GM21360 (cell line): Measurements from ENCODE around the gene ABCA10.
"Not testable (repeated sequence)": the region's sequence is repeated elsewhere in the genome, so short reads cannot be mapped to it uniquely, and the experiment has no call there.

Source experiments
- ATAC-seq: cut with Tn5 transposase; IDR thresholded peaks from one replicate; pipeline ENCODE4 v1.9.1; 2021; ENCODE audit warnings: mild to moderate bottlenecking, moderate library complexity; ENCODE audit not compliant: unreplicated experiment

ABCA10 gene

DNA sequence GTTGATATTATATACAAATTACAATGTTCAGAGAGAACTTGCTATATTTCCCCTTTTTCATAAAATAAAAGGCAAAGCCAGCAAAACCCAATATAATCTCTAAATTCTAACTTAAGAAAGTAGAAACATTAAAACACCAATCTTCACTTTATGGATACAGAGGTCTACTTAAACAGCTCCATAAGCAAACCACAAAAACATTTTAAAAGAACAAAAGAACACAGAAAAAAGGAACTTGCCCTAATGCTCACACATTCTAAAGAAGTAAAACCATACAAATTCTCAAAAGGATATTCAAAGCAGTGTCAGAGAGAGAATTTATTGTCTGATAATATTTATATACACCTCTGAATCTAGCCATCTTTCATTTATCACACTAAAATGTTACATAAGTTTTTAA lies 606 bp downstream of the ABCA10 start:
- no peak for ATAC-seq

DNA sequence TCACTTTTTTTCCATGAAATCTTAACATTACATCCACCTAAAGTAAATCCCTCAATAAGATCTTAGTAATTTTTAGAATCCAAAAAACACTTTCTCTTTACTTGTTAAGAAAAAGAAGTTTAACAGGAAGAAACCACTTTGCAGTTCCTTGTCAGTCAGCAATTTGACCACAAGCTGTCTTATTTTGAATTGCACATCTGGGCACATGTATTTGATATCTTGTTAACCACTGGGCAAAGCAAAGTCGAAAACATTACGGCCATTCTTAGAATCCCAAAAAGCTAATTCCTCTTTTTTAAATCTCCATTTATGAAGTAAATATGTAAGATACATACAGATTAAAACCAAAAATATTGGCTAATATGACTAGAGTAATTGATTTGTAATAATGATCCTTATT lies 1.1 kb downstream of the ABCA10 start:
- ATAC-seq, result no peak

DNA sequence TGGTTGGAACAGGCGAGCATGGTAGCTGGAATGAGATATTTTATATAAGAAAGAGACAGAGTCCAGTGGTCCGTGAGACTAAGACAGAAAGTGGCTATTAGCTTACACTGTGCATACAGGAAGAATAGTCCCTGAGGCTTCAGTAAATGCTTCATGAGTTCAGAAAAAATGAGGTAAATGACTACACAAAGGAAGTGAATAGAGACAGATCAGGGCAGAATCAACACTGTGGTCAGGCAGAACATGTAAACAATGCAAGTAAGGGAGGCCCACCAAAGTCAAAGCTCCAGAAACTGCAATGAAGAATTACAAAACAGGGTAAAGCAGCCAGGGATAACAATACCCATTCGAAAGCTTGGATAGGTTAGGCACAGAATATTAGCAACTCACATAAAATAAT lies 4.8 kb downstream of the ABCA10 start:
- ATAC-seq, result peak; percentile 92

DNA sequence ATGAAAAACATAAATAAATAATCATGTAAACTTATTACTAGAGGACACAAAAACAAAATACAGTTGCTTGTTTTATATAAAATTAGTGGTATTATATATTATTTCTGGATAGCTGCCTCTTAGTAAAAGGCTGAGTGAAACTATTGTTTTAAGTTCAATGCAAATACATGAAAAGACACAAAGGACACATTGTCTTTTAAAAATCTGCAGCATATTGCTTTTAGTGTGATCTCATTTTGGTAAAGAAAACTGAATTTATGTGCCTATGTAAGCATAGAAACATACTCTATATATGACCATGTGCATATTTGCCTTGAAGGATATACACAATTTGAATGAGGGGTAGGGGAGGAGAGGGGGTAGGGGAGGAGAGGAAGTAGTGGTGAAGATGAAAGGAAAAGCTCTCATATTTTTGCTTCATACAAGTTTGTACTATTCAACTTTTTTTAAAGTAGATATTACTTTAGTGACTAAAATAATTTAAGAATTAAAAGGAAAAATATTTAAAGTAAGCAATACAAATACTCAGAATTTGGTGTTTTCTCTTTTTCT lies 5.8 kb downstream of the ABCA10 start:
- ATAC-seq, result no peak

DNA sequence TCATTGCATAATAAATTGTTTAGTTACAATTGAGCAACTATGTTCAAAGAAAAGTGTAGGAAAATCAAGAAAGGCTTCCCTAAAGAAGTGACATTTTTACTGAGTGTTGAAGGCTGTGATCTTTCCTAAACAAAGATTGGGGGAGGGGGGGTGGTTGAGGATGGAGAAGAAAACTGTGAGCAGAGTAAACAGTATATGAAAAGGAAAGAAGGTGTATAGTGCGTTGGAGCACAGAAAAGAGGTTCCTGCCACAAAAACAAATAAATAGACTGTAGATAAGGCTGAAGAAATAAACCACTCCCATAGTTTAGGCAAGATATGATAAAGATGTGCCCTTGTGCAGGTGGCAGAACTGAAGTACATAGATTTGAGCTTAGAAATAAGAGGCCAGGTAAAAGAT lies 8.5 kb downstream of the ABCA10 start:
- ATAC-seq, result no peak

DNA sequence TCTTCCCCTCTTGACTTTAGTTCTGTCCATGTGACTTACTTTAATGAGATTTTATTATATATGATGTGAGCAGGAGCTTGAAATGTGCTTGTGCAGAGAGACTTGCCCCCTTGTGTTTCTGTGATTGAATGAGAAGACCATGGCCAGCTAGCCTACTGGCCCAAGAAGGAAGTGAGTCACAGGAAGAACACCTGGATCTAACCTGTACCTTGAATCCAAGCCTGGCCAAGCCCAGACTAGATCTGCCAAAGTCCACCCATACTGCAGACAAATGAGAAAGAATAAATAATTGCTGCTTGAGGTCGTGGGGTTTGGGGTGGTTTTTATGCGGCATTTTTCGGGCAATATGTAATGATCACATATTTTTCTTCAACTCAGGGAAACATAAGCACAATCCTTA lies 9.6 kb downstream of the ABCA10 start:
- no peak for ATAC-seq

DNA sequence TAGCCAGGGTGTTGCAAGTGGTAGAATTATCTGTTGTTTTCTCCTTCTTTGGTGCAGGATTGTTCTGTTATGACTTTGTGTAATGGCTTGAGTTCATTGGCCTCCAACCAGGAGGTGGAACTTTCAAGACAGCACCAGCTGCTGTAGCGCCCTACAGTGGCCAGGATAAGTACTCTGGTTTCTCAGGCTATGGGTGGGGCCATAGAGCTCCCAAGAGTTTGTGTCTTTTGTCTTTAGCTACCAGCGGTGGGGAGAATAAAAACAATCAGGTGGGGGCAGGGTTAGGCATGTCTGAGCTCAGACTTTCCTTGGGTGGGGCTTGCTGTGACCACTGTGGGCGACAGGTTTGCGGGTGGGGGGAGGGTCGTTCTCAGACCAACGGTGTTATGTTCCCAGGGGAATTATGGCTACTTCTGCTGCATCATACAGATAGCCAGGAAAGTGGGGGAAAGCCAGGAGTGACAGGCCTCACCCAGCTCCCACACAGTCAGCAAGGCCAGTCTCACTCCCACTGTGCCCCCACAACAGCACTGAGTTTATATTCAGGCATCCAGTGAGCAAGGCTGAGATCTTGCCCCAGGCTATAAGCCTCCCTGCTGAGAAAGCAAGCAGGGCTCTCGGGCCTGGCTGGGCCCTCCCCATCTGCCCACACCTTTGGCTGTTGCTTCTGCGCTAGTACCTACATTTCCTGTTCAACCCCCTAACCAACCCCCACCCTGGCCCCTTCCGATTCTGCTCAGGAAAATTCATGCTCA lies 15.4 kb downstream of the ABCA10 start:
- ATAC-seq, result no peak

DNA sequence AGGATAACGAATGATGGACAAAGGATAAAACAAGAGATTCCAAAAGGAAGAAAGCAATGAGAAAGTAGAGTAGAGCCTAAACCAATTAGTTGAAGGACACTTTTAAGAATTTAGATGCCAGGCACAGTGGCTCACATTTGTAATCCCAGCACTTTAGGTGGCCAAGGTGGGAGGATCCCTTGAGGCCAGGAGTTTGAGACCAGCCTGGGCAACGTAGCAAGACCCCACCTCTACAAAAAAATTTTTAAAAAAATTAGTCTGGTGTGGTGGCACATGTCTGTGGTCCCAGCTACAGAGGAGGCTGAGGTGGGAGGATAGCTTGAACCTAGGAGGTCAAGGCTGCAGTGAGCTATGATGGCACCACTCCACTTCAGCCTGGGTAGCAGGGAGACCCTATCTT lies 20.0 kb downstream of the ABCA10 start:
- no peak for ATAC-seq

DNA sequence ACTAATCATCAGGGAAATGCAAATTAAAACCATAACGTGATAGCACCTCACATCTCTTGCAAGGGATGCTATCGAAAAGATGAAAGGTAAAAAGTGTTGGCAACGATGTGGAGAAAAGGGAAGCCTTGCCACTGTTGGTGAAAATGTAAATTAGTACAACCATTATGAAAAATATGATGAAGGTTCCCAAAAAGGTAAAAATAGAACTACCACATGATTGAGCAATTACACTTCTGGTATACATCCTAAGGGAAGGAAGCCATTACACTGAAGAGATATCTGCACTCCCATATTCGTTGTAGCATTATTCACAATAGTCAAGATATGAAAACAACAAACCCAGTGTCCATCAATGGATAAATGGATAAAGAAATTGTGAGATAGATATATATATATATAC lies 21.5 kb downstream of the ABCA10 start:
- ATAC-seq, result no peak

DNA sequence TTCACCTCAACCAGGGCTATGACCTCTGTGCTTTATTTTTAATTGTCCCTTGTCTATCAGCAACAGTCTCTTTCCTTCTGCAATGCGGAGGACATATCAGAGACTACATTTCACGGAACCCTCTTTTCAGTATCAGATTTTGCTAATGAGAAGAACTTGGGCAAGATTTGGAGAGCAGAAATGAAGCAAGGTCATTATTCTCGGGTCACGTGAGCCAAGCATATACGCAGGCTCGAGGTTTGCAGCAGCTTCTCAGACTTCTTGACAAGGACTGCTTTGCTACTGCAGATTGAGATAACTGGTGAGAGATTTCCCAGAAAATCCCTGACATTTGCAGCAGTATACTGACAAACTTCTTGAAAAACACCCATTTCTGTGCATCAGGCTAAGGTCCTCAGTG lies 30.4 kb downstream of the ABCA10 start:
- no peak for ATAC-seq

DNA sequence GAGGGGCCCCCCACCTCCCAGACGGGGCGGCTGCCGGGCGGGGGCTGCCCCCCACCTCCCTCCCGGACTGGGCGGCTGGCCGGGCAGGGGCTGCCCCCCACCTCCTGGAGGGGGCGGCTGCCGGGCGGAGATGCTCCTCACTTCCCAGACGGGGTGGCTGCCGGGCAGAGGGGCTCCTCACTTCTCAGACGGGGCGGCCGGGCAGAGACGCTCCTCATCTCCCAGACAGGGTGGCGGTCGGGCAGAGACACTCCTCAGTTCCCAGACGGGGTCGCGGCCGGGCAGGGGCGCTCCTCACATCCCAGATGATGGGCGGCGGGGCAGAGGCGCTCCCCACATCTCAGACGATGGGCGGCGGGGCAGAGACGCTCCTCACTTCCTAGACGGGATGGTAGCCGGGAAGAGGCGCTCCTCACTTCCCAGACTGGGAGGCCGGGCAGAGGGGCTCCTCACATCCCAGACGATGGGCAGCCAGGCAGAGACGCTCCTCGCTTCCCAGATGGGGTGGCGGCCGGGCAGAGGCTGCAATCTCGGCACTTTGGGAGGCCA lies 32.4 kb downstream of the ABCA10 start:
- ATAC-seq, result not testable (repeated sequence)

DNA sequence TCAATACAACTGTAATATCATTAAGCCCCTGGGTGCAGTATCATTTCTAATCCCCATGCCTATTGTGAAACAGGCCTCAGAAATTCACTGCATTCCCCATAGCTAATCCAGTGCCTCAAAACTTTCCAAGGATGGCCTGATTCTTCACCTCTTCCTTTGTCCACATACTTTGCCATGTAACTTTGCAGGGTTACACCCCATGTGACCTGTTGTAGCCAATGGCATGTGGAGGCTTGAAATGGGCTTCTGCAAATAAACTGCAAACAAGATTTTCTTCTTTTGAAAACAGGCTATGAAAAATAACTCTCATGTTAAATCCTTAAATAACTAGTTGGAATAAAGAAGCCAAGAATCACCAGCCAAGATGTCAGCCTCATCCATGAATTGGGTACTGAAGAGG lies 35.9 kb downstream of the ABCA10 start:
- ATAC-seq, result no peak

DNA sequence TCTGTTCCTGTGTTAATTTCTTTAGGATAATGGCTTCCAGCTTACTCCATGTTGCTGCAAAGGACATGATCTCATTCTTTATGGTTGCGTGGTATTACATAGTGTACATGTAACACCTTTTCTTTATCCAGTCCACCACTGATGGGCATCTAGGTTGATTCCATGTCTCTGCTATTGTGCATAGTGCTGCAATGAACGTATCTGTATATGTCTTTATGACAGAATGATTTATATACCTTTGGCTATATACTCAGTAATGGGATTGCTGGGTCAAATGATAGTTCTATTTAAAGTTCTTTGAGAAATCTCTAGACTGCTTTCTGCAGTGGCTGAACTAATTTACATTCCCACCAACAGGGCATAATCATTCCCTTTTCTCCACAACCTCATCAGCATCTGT lies 39.8 kb downstream of the ABCA10 start:
- no peak for ATAC-seq

DNA sequence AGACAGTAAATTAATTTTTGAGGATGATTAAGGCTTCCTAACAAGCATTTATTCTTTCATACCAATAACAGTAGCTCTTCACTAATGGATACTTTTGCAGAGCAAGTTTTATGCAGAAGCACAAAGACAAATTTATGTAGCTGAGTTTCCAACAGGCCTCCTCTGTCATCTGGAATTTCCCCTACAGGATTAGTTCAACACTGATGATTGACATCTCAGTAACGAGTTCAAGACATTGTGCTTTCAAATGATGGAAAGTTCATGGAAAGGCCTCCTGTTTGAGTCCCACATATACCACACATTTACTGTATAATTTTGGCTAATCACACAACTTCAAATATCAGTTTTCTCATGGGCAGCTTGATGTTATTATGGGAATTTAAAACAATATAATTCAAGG lies 40.6 kb downstream of the ABCA10 start:
- no peak for ATAC-seq

DNA sequence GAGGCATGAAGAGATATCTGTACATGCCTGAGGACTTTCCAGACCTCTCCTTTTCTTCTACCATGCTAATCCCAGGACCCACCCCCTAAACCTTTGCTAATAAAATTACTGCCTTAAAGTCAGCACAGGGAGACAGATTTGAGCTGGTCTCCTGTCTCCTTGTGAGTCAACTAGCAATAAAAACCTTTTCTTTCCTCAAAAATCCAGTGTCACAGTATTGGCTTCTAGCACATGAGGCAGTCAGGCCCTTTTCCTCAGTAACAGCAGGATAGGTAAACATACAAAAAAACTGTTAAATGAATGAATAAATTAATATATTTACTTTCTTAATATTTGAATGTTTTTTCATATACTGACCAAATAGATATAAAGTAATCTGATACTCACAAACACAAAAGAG lies 41.3 kb downstream of the ABCA10 start:
- ATAC-seq, result no peak

DNA sequence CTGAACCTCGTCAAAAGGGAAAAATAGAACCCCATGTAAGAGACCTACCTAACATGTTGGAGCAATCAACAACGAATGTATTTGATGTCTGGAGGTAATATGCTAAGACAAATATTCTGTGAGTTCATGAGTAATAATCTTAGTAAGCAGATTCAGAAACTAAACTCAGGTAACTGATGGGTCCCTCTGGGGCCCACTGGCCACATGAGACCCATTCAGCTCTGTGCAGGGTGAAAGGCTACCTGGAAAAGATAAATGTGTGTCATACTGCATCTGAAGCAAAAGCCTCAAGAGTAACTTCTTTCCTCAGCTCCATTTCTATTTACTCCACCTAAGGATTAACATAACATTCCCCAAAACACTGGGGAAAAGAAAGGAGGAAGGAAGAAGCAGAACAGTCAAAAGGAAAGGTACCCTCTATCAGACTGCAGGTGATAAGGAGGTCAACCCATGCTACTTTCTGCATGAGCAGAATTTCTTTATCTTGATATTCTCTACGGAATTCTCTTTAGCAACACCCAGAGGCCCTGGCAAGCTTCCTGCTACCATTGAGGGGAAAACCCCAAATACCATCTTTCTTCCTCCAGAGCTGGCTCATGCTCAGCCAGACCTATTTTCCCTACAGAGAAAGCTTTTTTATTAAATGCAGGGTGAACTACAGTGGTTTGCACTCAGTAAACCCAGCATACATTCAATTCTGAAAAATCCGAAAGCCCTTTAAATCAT lies 49.2 kb downstream of the ABCA10 start:
- no peak for ATAC-seq

DNA sequence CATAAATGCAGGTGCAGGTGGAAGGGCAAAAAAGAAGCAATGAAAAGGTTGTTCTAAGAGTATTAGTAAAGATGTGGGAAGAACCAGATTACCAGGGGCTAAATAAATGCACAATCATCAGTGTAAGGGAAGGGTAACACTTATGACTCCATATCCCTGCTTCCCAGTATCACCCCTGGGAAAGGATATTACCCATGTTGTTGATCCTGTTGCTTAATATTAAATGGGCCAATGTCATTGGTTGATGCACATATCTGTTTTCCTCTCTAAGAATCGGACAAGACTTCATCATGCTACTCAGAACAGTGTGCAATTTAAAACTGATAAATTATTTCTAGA lies 52.2 kb downstream of the ABCA10 start:
- no peak for ATAC-seq

DNA sequence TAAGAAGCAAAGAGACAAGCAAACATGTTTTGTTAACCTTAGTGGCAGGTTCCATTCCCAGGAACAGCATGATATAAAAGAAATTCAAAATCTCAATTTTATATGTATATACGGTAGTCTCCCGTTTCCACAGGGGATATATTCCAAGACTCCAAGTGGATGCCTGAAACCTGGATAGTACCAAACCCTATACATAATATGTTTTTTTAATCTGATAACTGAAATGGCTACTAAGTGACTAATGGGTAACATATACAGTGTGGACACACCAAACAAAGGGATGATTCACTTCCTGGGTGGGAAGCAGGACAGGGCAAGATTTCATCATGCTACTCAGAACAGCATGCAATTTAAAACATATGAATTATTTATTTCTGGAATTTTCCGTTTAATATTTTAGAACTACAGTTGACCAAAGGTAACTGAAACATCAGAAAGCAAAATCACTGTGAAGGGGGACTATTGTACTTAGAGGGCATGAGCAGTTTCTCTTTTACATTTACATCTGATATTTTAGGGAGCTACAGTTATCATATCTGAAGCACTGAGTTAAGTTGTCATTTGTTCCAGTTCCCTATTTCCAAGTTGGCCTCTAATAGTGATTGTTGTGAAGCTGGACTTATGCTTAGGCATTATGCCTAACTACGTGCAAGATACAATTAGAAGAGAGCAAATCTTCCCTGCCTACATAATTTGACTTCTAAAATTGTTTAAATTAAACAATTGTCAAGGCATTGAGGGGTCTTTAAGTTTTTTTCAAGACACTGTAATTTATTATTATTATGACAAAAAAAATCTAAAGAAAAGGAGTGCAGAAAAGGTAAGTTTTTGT lies 52.8 kb downstream of the ABCA10 start:
- ATAC-seq, result no peak

DNA sequence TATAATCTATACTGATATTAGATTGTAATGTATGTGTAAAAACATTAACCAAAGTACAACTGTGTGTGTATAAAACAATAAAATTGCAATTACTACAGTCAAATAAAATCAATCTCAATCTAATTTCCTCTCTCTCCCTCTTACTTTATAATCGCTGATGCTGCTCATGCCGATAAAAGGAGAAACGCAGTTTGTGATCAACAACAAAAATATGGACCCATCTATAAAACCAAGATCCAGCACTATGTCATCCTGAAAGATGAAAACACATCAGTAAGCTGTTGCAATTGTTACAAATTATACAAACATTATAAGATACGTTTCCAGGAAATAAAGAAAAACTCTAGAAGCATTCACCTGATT lies 53.4 kb downstream of the ABCA10 start:
- no peak for ATAC-seq

DNA sequence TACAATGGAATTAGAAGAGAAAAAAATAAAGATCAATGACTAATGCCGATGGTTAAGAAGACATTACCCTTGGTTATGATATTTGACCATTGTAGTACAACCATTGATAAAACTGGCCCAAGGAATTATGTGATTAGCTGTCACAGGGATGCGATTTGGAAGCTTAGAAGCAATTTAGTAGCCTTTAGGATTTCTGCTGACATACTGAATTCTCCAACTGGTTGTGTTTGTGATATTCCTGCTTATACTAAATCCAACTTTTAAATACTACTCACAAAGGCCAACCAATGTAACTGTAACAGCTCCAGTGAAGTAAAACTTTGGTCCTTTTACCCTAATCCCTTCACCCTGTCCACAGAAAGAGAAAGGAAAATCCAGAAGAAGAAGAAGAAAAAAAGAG lies 55.5 kb downstream of the ABCA10 start:
- no peak for ATAC-seq

DNA sequence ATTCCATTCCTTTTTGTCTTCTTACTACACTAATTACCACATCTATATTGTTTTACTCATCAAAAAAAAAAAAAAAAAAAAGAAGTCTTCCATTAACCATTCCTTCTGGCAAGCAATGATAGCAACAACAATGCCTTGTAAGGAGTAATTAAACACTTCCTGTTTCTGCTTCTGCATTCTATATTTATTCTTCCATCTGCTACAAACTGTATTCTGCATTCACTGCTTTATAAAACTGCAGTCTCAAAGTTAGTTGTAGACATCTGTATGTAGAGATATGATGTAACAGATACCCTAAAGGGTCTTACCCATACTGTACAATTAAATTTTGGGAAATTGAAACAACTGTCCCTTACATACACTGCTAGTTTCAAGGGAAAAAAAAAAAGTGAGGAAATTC lies 58.2 kb downstream of the ABCA10 start:
- ATAC-seq, result no peak
